ENCODE results near the gene BRCC3.

The BRCC3 gene

GRCh38 chrX:155023907-155024833 is 47.1 kb upstream of the BRCC3 start (continued):
- TF ChIP-seq TSHZ2 (CRISPR knock-in tag; IDR thresholded peaks at IDR 0.05), result no peak

- TF ChIP-seq TCF4 (CRISPR knock-in tag; IDR thresholded peaks at IDR 0.05; ENCODE audit: borderline replicate concordance) (no peak), ZFP30 (CRISPR knock-in tag; IDR thresholded peaks at IDR 0.05) (no peak), ZC3H10 (CRISPR knock-in tag; IDR thresholded peaks at IDR 0.05) (no peak), ARNTL (CRISPR knock-in tag; IDR thresholded peaks at IDR 0.05; ENCODE audit: borderline replicate concordance, low read depth) (no peak), SNAI2 (CRISPR knock-in tag; IDR thresholded peaks at IDR 0.05) (no peak), ISL1 (CRISPR knock-in tag; IDR thresholded peaks at IDR 0.05) (no peak), TOX (CRISPR knock-in tag; IDR thresholded peaks at IDR 0.05; ENCODE audit: borderline replicate concordance) (no peak), CSRNP3 (CRISPR knock-in tag; IDR thresholded peaks at IDR 0.05) (no peak), PPARA (CRISPR knock-in tag; IDR thresholded peaks at IDR 0.05; ENCODE audit: borderline replicate concordance) (no peak), OSR1 (CRISPR knock-in tag; IDR thresholded peaks at IDR 0.05) (no peak)
- no peak for ATAC-seq
These were observed 44.9 kb upstream of the BRCC3 start for GRCh38 chrX:155026420-155026726.

GRCh38 chrX:155026727-155027508 is 44.4 kb upstream of the BRCC3 start, which contains the start of gene FUNDC2:
TSS of gene FUNDC2 (plus strand) at chrX:155026844. CDS start at chrX:155026939, 95 bp downstream.
- ATAC-seq, result peak; percentile 93
- TF ChIP-seq TSHZ2 (CRISPR knock-in tag; IDR thresholded peaks at IDR 0.05) (0 out of 2 replicates have a peak, but pooled peaks have one; percentile 32), OSR1 (CRISPR knock-in tag; IDR thresholded peaks at IDR 0.05) (no peak)

GRCh38 chrX:155027509-155028066 is 43.7 kb upstream of the BRCC3 start:
- TF ChIP-seq TSHZ2 (CRISPR knock-in tag; IDR thresholded peaks at IDR 0.05) (no peak), ZC3H10 (CRISPR knock-in tag; IDR thresholded peaks at IDR 0.05) (no peak), ZFP30 (CRISPR knock-in tag; IDR thresholded peaks at IDR 0.05) (no peak), ZNF8 (CRISPR knock-in tag; IDR thresholded peaks at IDR 0.05) (no peak), RARB (CRISPR knock-in tag; IDR thresholded peaks at IDR 0.05) (no peak), TCF4 (CRISPR knock-in tag; IDR thresholded peaks at IDR 0.05; ENCODE audit: borderline replicate concordance) (no peak), TOX (CRISPR knock-in tag; IDR thresholded peaks at IDR 0.05; ENCODE audit: borderline replicate concordance) (no peak)
- ATAC-seq, result peak; percentile 38
